ENCODE data around the gene ZNF512B.

DNA sequence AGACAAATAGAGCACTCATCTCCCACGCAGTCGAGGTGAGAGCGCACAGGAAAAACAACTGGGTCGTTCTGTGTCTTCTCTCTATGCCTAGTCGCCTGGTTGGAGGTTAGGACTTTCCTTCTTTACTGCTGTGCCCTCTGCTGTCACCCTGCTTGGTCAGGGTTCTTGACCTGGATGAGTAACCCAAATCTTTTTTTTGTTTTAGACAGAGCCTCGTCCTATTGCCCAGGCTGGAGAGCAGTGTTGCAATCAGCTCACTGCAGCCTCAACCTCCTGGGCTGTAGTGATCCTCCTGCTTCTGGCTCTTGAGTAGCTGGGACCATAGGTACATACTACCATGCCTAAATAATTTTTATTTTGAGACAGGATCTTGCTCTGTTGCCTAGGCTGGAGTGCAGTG lies 35.7 kb upstream of the ZNF512B start:
- TF ChIP-seq, protein P1, sequence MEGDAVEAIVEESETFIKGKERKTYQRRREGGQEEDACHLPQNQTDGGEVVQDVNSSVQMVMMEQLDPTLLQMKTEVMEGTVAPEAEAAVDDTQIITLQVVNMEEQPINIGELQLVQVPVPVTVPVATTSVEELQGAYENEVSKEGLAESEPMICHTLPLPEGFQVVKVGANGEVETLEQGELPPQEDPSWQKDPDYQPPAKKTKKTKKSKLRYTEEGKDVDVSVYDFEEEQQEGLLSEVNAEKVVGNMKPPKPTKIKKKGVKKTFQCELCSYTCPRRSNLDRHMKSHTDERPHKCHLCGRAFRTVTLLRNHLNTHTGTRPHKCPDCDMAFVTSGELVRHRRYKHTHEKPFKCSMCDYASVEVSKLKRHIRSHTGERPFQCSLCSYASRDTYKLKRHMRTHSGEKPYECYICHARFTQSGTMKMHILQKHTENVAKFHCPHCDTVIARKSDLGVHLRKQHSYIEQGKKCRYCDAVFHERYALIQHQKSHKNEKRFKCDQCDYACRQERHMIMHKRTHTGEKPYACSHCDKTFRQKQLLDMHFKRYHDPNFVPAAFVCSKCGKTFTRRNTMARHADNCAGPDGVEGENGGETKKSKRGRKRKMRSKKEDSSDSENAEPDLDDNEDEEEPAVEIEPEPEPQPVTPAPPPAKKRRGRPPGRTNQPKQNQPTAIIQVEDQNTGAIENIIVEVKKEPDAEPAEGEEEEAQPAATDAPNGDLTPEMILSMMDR (IDR thresholded peaks at IDR 0.05 in 4 of 5, conservative IDR thresholded peaks at IDR 0.05 in 1 of 5), result no peak
- TF ChIP-seq POLR2A (IDR thresholded peaks at IDR 0.05), result no peak
